Skin of body (tissue), 3 donors: ENCODE data around the gene ZNF790. TPM values are rescaled to one million over a fixed set of nuclear protein-coding genes. Genes with fewer than 3 reads are reported as not detected.

Experiments used
- DNase-seq: peaks from one replicate; lab custom pipeline; 2025; lab: John Stamatoyannopoulos, UW
- small RNA-seq: library from RNA; depleted of rRNA; stranded (forward); fragments of <200 nt; gene quantifications from one replicate; pipeline ENCODE3, GENCODE V24; 2014; ENCODE audit warnings: low replicate concordance
- total RNA-seq: library from RNA; depleted of rRNA; stranded (reverse); fragments of >200 nt; gene quantifications from one replicate; pipeline ENCODE4 v1.2.3, GENCODE V29; 2014

ZNF790 gene
- total RNA-seq, 1 donor from 2014 or later: 7.0 TPM

DNA sequence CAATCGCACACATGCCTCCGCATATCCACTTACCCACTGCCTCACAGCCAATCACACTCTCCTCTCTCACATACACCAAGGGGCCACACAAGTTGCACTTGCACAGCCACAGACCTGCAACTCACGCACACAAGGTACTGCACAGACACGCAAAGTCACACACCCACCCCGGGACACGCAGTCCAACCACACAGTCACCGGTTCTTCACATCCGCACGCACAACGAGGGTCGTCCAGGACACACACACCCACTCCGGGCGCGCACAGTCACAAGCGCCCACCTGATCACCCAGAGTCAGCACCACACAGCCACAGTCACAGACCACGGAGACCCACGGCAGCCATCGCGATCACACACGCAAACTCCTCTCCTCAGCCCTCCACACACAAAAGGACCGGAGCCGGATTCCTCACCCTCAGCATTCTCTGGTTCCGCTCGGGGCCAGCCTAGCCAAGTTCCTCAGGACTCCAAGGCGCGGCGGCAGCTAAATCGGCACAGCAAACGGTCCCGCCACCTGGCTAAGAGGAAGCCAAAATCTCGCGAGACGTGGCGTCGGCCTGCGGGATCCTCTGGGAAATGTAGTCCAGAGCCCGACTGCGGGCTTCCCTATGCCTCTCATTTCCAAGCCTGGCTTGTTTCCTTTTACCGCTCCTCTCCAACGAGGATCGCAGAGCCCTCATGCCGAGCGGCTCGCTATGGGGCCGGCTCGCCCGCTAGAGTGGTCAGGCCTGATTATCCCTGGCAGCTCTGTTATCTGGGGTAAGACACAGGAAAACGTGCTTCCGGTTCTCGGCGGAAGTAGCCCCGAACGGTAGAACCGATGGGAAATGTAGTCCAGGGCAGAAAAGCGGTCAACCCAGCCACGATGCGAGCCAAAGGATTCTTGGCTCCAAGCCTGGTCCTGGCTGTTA lies 65.6 kb downstream of the ZNF790 start, which contains the start of gene ZNF850:
Gene ZNF850 (minus strand): TSS at position 497 of the 912 bp plus-strand sequence. CDS start 10,201 bp downstream, outside the sequence.
- DNase-seq: peak; percentile 94

DNA sequence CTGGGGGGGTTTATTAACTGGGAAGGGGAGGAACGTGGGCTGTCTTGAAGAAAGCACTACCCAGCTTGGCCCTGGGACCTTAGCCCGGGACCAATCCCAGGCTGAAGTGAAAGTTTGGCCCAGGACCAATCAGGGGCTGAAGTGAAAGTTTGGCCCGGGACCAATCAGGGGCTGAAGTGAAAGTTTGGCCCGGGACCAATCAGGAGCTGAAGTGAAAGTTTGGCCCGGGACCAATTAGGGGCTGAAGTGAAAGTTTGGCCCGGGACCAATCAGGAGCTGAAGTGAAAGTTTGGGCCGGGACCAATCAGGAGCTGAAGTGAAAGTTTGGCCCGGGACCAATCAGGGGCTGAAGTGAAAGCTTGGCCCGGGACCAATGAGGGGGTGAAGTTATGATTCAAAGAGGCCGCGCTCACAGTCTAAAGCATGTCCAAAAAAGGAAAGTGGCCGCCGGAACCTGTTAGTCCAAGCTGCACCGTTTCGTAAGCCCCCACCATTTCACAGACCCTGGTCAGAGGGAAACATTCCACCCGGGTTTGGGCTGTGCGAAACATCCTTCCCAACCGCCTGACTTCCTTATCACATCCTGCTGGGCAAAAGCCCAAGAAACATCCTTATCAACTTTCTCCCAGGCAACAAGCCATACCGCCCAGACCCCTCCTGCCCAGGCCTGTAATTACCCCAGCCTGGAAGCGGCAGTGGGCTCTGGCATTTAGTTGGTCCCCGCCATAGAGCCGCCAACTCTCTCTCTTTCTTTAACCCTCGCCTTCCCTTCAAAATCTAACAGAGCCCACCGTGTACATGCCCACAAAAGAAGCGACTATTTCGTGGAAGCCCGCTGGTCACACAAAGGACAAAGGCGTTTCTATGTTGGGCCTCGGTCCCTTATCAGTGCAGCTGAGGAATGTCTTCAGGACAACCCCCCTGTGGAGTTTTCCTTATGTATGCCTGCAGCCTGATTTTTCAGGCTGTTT lies 66.6 kb downstream of the ZNF790 start:
- peak; percentile 42 for DNase-seq

Small RNAs within 50 kb of the gene (small RNA-seq; reads per million reads assigned to genes)
- not detected for gene RF00019

Other genes with a start within 250 kb of the ZNF790 start
- 9.3 TPM for gene ZNF382, start 233.1 kb downstream of the ZNF790 start, total RNA-seq
- gene ZNF461, start 171.6 kb downstream of the ZNF790 start, total RNA-seq: 13.1 TPM
- 11.1 TPM for gene ZNF567, start 150.8 kb downstream of the ZNF790 start, total RNA-seq
- gene ZNF850, start 65.6 kb downstream of the ZNF790 start, total RNA-seq: 4.5 TPM
- 9.6 TPM for gene ZNF345, start 12.5 kb upstream of the ZNF790 start, total RNA-seq
- 3.8 TPM for gene ZNF829, start 77.9 kb upstream of the ZNF790 start, total RNA-seq
- gene ZNF568, start 77.9 kb upstream of the ZNF790 start, total RNA-seq: 18.9 TPM
- gene ZNF420, start 240.0 kb upstream of the ZNF790 start, total RNA-seq: 13.4 TPM